Sigmoid colon (tissue), 3 donors: ENCODE results near the gene DEGS1.

Experiments
- CTCF ChIP-seq, 4 experiments: fragments of 450-650 bp in 3 of 4; fragments of 200-600 bp in 1 of 4; IDR thresholded peaks; one replicate each; pipeline ENCODE4 v1.5.1; 2016 to 2019; ENCODE audit warnings: antibody characterized with exemption in 4 of 4, mild to moderate bottlenecking in 3 of 4, moderate library complexity in 2 of 4
- POLR2A ChIP-seq, 2 donors: fragments of 450-650 bp; IDR thresholded peaks; one replicate each; pipeline ENCODE4 v1.6.1; 2016; ENCODE audit warnings: antibody characterized with exemption in 2 of 2, mild to moderate bottlenecking in 2 of 2, moderate library complexity in 2 of 2

- TF ChIP-seq CTCF (IDR thresholded peaks at IDR 0.05) (no peak), POLR2A (IDR thresholded peaks at IDR 0.05) (no peak)
Observed at GRCh38 chr1:224149709-224150108, 33.3 kb upstream of the DEGS1 start.
